HG03066 (cell line): ENCODE data around the gene SLC25A31.

Experiments used
- ATAC-seq: cut with Tn5 transposase; IDR thresholded peaks from one replicate; pipeline ENCODE4 v1.9.1; 2021; ENCODE audit warnings: low read depth; ENCODE audit not compliant: unreplicated experiment

SLC25A31 gene

GRCh38 chr4:127776620-127777019 lies 46.4 kb downstream of the SLC25A31 start:
- no peak for ATAC-seq

DNA sequence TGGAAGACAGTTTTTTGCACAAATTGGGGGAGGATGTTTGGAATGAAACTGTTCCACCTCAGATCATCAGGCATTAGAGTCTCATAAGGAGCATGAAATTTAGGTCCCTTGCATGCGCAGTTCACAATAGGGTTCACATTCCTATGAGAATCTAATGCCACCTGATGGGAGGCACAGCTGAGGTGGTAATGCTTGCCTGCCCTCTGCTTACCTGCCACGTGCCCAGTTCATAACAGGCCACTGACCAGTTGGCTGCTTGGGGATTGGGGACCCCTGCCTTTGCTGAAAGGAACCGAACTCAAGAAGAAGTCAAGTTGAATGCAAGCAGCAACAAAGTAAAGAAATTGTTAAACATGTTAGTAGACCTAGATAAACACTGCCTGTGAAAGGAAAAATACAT lies 47.3 kb downstream of the SLC25A31 start:
- ATAC-seq = no peak

DNA sequence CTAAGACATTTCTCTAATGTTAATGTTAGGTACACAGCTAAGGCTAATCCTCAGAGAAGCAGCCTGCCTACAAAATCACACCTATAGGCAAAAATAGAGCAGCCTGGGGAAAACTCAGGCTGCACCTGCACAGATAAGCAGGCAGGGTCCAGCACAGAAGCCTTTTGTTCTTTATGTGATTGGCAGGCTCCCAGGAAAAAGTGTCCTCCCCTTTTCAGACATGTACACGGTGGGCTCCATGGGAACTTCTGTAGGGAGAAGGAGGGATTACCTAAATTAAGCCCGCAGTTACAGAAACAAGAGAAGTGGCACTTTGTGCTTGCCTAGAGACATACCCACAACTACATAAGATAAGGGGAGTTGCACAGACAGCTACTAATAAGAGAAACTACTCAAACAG lies 47.9 kb downstream of the SLC25A31 start:
- no peak for ATAC-seq

GRCh38 chr4:127780598-127780997 lies 50.4 kb downstream of the SLC25A31 start:
- no peak for ATAC-seq

DNA sequence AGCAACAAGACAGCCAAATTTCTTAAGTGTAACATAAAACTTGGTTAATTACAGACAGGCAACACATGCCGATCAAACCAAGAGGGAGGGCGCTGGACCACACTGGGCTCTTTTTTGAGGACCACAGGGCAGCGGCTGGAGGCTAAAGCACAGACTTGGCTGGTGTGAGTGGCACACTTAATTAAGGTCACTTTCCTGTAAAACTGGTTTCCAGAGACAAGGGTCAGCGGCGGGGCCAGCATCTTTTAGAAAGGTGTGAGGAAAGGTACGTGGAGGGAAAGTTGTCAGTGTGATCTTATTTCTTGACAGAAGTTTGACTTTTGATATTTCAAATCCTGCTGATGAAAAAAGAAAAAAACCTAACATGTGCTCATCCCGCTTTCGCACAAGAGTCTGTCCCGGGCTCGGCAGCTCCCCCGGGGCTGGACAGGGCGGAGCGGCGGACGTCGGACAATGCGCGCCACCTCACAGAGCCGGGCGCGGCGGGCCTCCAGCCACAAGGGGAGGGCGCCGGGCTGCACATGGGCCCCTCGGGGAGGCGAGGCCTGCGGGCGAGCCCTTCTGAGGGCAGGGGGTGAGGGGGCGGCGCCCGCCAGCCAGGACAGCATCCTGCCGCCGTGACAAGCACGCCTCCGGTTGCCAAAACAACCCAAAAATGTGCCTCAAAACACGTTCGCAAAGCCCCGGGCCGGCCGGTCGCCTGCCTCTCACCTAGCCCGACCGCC lies 51.3 kb downstream of the SLC25A31 start:
- peak; percentile 26 for ATAC-seq

- peak; percentile 66 for ATAC-seq
These were observed 51.8 kb downstream of the SLC25A31 start for GRCh38 chr4:127782025-127782274.

GRCh38 chr4:127782275-127783025 lies 52.2 kb downstream of the SLC25A31 start, which contains the start of gene HSPA4L:
Gene HSPA4L, plus strand, starts transcription at chr4:127782322. Its CDS starts 229 bp downstream, at chr4:127782551.
- ATAC-seq = peak; percentile 36

DNA sequence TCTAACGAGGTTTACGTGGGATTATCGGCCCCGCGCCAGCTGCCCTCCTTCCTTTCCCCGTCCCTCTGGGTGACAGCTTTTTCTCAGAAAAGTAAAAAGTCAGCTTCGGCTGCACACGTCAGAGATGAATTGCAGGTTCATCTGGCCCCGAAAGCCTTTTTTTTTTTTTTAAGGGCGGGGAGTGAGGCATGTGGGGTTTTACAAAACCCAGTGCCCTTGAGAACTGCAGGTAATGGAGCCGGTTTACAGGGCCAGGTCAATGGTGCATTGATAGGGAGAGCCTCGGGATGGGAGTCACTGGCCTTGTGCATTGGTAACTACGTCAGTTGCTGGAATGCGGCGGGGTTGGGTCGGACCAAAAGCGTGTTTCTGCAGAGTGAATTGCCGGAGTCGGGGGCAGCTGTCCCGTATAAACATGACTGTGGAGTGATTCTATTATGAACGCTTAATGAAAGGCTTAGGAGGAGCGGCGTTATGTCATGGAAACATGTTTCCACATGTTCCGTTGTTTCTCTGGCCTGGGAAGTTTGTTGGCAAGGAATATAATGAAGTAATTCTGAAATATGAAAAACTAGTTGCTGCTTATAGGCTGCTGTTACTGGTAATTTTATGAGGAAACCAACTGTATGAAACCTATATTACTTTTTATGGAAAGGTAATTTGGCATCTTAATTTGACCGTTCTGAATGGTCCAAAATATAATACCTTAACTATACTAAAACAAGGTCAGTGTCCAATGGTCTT lies 53.0 kb downstream of the SLC25A31 start:
- ATAC-seq = peak; percentile 11

- ATAC-seq = no peak
These were observed 54.0 kb downstream of the SLC25A31 start for GRCh38 chr4:127783955-127784770.

- ATAC-seq = peak; percentile 43
These were observed 58.3 kb downstream of the SLC25A31 start for GRCh38 chr4:127788517-127788916.

- no peak for ATAC-seq
These were observed 61.2 kb downstream of the SLC25A31 start for GRCh38 chr4:127791391-127791790.

DNA sequence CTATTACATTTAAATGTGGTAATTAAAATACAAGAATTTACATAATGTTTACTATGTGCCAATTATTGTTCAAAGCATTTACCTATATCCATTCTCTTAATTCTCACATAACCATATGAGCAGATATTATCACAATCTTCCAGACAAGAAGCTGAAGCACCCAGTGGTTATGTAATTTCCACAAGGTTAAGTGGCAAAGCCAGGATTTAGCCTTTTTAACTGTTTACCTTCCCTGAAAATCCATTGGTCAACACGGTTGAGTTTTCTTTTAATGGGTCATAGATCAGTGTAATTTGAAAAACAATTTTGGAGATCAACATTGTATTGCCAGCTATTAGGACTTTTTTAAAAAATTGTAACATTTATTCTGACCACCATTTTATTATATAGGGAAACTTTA lies 63.3 kb downstream of the SLC25A31 start:
- no peak for ATAC-seq

GRCh38 chr4:127799711-127800110 lies 69.5 kb downstream of the SLC25A31 start:
- no peak for ATAC-seq

GRCh38 chr4:127809173-127809800 lies 79.1 kb downstream of the SLC25A31 start:
- ATAC-seq = no peak

DNA sequence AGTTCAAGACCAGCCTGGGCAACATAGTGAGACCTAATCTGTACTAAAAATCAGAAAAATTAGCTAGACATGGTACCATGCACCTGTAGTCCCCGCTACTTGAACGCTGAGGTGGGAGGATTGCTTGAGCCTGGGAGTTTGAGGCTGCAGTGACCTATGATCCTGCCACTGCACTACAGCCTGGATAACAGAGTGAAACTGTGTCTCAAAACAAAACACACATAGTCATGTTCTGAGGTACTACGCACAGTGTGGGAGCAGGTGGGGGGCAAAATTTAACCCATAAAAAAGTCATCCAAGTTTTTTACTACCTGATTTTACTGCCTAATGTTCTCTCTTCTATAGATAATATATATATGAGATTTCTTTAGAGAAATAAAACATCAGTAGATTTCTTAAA lies 80.4 kb downstream of the SLC25A31 start:
- no peak for ATAC-seq

GRCh38 chr4:127822430-127822829 lies 92.2 kb downstream of the SLC25A31 start:
- no peak for ATAC-seq
